DMS114 treated with DMSO at 0.1 percent for 48 hours (cell line): ENCODE measurements around the gene MTX1.
"Not testable (repeated sequence)": the region's sequence is repeated elsewhere in the genome, so short reads cannot be mapped to it uniquely, and the experiment has no call there.

Source experiments
- DNase-seq: peaks from one replicate; lab custom pipeline; 2025; ENCODE audit not compliant: unreplicated experiment; lab: John Stamatoyannopoulos, UW

The MTX1 gene

DNA sequence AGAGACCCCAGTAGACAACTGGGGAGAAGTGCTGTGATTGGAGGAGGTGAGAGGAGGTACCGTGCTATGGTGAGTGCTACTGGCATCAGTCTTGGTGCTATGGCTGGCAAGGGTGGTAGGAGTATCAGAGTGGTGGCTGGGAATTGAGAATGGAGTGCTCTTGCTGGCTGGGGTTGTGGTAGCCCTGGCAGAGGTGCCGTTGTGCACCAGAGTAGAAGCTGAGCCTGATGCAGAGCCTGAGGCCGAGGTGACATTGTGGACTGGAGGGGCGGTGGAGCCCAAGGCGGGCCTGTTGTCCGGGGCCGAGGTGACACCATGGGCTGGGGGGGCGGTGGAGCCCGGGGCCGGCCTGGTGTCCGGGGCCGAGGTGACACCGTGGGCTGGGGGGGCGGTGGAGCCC, 20.2 kb upstream of the MTX1 start:
- DNase-seq, result no peak

DNA sequence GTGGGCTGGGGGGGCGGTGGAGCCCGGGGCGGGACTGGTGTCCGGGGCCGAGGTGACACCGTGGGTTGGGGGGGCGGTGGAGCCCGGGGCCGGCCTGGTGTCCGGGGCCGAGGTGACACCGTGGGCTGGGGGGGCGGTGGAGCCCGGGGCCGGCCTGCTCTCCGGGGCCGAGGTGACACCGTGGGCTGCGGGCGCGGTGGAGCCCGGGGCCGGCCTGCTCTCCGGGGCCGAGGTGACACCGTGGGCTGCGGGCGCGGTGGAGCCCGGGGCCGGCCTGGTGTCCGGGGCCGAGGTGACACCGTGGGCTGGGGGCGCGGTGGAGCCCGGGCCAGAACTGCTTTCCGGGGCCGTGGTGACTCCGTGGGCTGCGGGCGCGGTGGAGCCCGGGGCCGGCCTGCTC, 18.6 kb upstream of the MTX1 start:
- not testable (repeated sequence) for DNase-seq

DNA sequence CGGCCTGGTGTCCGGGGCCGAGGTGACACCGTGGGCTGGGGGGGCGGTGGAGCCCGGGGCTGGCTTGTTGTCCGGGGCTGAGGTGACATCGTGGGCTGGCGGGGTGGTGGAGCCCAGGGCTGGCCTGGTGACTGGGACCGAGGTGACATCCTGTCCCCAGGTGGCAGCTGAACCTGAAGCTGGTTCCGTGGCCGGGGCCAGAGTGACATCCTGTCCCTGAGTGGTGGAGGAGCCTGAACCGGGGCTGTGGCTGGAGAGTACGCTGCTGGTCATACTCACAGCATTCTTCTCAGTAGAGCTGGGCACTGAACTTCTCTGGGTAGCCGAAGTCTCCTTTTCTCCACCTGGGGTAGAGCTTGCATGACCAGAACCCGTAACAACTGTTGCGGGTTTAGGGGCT, 16.6 kb upstream of the MTX1 start:
- no peak for DNase-seq

DNA sequence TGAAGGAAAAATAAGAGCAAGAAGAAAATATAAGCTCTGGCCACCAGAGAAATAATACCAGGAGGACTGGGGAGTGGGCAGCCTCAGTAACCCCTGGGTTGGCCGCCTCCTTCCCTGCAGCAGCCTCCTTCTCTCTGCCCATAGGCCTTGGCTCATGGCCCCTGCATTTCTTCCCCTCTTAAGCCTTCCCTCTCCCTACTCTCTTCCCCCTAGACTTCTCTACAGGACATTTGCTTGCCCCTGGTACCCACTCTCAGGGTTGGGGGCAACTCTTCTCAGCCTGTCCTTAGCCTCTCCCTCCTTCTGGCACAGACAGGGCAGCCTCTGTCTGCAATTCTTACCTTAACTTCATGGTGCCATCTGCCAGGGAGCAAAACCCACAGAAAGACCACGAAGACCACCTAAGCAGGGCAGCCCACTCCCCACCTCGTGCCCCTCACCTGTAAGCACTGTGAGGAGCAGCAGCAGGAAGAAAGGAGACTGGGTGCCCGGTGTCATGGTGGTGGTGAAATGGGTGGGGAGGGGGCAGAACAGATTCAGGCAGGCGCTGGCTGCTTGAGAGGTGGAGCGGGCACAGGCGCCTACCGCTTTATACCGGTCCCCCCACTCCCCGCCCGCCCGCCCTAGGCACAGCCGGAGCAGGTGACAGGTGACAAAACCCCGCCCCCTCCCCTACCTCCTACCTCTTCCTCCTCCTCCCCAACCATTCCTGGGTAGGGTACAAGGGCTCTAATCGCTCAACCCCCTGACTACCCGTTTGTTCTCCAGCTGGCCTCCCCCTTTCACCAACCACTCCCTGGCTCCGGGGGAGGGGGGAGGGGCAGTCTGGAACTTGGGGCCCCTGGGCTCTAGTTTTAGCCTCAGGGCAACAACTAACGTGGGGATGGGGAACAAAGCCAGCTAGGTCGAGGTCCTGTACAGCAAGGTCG, 15.9 kb upstream of the MTX1 start:
- no peak for DNase-seq

DNA sequence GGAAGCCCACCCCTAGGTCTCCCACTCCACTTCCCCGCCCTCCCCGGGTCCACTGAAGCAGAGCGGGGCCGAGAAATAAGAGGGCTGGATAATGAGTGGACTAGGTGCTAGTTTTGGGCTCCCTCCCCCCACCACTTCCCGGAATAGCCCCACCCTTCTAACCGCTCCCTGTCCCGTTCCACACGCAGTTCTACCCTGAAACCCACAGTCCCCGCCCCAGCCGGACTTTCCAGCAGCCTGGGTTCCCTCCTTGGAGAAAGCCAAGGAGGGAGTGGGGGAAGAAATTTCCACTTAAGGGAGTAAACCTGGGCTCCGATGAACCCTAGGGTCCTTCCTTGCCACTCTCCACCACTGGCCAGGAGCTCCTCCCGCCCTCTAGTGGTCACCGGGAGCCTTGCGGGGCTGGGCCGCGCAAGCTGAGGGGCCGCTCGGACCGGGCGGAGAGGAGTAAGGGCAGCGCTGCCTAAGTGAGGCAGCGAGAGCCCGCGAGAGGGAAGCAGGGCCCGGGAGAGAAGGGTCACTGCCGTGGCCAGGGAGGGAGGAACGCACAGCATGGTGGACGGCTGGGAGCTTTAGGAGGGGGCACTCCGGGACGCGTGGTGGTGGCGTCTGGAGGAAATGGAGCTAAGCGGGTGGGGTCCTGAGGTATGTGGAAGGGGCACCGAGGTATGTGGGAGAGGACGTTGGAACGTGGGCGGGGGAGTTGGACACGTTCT, 15.1 kb upstream of the MTX1 start:
- peak; percentile 92 for DNase-seq

DNA sequence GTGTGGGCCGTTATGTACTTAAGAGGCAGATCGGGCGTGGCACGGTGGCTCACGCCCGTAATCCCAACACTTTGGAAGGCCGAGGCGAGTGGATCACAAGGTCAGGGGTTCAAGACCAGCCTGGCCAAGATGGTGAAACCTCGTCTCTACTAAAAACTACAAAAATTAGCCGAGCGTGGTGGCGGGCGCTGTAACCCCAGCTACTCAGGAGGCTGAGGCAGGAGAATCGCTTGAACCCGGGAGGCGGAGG, 14.6 kb upstream of the MTX1 start:
- DNase-seq, result not testable (repeated sequence)

DNA sequence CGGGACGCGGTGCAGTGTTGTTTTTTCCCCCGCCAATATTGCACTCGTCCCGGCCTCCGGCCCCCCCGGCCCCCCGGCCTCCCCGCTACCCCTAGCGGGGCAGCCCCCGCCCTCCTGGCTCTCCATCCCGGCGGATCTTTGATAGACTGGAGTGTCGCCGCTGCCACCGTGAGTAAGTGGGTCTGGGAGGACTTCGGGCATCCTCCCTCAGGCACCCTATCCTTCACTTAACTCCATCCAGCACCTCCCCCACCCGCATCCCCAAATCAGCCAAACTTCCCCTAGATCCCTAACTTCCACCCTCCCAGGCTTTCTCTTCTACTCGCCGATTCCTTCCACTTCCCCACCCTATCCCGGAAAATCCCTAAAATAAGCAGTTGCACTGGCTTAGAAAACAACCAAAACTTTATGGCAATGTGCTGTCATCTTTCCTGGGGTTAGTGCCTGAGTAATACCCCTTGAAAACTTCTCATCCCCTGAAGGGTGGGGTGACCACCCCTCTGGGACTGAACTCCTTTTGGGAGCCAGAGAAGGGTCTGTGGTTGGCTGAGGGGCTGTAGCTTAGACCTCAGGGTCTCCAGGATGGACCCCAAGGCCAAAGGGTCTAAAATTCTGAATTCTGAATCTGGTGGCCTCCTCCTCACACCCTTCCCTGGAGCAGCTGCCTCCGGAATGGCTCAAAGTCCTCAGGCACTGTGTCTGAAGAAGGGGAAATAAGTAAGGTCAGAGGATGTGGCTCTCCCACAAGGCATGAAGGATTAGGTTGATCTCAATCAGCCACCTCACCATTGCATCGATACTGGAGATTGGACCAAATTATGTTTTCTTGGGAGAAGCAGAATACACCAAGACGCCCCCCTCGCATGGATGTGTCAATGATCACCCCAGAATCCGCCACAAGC, 13.0 kb upstream of the MTX1 start:
- no peak for DNase-seq

DNA sequence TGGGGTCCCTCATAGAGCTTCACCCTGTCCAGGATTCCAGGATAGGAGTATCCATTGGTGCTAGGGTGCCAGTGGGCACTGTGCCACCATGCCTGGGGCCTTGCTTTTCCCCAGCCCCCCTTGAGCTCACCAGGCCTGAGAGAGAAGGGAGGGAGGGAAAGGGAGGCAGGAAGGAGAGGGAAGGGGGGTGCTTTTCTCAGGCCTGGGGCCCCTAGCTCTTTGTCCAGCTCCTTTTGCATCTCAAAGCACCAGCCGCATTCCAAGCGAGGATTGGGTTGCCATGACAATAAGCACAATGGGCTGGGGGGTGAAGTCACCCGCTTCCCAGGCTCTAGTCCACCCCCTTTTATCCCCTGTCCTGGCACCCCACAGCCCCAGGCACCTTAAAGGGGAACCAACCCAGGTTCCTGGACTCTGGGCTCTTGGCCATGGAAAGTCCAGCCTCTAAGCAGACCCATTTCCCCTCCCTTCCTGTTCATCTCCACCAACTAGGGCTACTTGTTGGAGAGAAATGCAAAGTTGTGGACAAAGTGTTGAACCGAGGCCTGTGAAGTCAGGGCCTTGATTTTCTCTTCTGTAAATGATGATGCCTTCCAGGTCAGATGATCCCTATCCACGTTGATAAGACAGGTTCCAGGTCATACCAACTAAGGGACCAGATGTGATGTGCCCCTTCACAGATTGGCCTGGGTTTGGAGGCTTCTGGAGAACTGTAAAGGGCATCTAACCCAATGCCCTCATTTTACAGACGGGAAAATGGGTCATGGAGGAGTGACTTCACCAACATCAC, 12.2 kb upstream of the MTX1 start:
- no peak for DNase-seq

DNA sequence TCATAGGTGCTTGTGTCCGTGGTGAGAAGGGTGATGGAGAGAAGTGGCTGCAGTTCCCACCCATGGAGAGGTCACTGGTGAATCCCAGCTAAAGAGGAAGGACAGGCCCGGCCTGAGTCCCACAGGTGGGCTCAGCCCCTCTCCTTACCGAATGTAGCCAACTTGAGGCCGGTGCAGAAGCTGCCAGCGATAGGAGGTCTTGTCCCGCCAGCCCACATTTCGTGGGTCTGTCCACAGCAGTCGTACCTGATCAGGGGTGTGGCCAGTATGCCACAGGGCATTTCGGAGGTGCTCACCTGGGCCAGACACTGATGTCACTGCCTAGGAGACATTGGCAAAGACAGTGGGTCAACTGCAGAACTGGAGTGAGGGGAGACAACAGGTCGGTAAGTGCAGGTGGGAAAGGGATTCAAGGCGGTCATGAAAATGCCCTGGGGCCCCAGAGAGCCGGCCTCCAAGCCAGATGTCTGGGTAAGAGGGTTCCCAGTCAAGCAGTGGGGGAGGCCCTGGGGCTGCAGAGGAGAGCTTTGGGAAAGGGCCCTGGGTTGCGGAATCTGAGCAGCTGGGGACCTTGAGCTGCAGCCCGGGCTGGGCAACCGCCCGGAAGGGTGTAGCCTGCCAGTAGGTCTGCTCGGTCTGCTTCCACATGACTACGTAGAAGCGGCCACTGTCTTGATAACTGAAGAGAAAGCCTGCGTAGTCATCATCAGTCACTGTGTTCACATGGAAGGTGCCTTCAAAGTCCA, 11.4 kb upstream of the MTX1 start:
- DNase-seq, result no peak

DNA sequence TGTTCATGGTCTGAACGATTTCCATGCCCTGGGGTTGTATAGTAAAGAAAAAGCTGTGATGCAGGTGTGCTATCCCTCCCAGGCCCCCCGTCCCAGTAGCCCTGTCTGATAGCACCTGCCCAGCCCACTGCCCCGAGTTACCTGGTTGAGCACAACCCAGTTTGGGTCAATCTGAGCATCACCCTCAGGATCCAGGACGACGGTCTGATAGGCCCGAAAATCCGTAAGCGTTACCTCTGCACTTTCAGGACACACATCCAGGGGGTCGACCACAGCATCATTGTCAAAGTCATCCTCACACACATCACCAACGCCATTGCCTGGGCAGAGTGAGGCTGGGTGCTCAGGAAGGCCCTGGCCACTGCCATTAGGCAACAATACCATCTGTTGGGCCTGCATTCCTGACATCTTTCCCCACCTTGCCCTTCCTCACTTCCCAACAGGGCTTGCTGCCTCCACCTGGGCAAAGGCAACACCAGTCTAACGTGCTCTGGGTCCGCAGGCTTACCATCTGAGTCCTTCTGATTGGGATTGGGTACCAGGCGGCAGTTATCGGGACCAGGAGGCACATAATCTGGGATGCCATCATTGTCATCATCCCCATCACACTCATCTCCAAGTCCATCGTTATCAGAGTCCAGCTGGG, 10.5 kb upstream of the MTX1 start:
- DNase-seq, result no peak

DNA sequence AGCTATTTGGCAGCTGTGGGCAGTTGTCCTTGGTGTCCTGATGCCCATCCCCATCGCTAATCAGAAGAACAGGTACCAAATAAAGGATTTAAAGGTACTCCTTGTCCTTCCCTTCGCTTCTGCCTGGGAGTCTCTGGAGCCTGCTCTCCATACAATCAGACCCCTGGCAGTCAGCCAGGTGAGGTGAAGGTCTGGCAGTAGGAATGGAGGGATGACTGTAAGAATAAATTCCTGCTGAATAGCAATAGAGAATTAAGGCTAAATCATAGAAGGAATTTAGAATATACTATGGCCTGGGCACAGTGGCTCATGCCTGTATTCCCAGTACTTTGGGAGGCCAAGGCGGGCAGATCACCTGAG, 10.0 kb upstream of the MTX1 start:
- DNase-seq, result no peak

DNA sequence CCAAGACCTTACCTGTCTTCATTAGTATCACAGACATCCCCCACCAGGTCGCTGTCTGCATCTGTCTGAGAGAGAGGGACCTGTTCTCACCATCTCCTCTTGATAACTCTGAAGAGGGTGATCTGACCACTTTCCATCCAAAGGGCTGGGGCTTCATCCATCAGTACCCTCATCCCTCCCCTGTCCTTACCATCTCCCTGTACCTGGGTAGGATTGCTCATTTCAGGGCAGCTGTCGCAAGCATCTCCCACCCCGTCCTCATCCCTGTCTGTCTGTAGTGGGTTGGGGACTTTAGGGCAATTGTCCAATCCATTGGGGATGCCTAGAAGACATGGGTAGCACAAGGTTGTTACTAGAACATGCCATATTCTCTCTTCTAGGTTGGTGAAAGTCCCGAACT, 8.7 kb upstream of the MTX1 start:
- no peak for DNase-seq

DNA sequence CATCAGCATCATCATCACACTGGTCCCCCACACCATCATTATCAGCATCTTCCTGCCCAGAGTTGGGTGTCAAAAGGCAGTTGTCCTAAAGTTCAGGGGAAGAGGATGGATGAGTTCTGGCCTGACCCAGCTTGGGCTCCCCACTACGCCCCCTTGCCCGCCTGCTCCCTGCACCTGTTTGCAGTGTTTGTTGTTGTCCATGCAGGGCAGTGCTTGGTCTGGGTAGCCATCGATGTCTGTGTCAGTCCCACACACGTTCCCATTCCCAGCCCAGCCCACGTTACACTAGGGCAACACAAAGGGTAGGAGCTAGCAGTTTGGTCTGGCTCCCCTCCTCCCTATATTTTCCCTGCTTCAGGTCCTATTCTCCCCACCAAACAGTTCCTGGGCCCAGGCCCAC, 7.6 kb upstream of the MTX1 start:
- DNase-seq, result no peak

DNA sequence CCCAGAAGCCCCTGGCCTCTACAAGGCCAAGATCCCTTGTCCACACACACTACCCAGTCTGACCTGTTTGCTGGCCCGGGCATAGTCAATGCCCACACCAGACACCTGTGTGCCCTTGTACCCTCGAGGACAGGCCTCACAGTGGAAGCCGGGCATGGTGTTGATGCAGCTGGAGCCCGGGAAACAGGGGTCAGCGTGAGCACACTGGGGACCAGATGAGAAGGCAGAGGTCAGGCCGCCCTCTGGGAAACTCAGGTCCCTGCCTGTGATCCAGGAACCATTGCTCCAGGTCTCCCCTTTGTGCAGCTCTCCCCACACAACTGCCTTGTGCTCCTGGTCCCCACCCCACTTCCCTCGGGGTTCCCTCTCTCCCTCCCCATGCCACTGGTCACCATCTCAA, 6.3 kb upstream of the MTX1 start:
- no peak for DNase-seq

DNA sequence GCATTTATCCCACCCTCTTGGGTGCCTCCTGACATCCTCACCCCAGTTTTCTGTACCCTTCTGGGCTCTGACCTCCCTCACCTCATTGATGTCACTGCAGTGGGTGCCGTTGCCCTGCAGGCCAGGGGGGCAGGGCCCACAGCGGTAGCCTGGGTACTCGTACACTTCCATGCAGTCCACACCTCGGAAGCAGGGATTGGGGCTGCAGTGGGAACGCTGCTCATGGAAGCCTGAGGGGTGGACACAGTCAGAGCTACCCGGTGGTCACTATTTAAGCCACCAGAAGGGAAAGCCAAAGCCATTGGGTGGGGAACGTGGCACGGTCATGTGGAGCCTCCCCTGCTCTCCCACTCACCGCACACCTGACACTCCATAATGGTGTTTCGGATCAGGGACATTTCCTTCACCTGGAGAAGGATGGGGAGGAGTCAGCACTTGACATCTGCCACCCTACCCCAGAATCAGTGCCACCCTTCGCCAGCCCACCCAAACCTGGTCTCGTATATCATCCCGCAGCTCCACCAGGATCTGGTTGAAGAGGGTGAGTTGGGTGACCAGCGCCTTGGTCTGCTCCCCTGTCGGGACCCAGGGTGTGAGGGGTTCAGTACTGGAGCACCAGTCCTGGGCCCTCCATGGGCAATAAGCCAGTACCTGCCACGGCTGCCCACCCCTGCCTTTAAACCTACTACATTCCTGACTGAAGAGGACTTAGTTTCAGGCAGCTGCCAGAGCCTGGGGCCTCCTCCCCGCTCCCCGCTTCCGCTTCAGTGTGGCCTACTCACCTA, 5.6 kb upstream of the MTX1 start:
- DNase-seq, result no peak

DNA sequence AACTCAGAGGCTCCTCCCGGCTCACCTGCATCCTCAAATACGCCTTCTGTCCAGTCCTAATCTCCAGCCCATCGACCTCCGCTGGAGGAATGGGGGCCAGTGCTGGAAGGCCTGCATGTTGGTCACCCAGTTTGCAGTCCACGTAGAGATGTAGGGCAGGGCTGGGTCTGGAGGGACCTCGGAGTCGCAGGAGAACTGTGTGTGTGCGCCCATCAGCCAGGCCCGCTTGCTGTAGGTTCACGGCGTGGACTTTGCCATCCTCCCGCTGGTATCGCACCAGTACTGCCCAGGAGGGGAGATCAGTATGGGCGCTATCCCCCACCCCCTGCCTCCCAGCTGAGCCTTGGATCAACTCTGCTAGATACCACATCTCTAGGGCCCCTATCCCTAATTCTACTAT, 3.5 kb upstream of the MTX1 start:
- no peak for DNase-seq

DNA sequence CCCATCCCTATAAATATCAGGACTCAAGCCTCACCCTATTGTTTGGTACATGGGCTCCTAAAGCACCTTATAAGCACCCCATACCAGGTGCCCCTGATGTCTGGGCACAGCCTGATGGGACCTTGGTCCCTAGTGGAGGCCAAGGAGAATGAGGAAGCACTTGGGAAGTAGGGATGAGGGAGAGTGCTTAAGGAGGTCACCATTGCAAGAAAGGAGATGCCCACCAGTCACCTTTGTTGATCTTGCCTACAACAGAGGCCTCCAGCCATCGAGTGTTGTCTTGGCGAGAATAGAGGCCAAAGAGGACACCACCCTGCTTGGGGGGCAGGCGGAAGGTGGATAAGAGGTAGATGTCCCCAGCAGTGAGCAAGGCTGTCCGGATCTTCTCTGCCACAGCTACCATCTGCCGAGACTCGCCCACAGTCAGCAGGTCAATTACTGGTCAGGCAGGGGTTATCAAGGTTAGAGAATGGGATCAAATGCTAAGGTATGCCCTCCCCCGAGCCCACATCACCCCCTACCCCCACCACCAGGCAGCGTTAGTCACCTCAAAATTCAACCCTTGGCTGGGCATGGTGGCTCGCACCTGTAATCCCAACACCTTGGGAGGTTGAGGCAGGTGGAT, 2.4 kb upstream of the MTX1 start:
- DNase-seq, result no peak
